HG02970 (cell line): Measurements from ENCODE around the gene CELF5.
"Not testable (repeated sequence)": the region's sequence is repeated elsewhere in the genome, so short reads cannot be mapped to it uniquely, and the experiment has no call there.

Source experiments
- ATAC-seq: cut with Tn5 transposase; IDR thresholded peaks from one replicate; pipeline ENCODE4 v1.9.1; 2021; ENCODE audit warnings: mild to moderate bottlenecking, moderate library complexity, moderate number of reproducible peaks; ENCODE audit not compliant: unreplicated experiment, low FRiP score

Gene CELF5

GRCh38 chr19:3335431-3336350 is 111.2 kb downstream of the CELF5 start:
- no peak for ATAC-seq

GRCh38 chr19:3336351-3336679 is 111.9 kb downstream of the CELF5 start:
- ATAC-seq, result no peak

GRCh38 chr19:3336680-3337523 is 112.4 kb downstream of the CELF5 start:
- no peak for ATAC-seq

- no peak for ATAC-seq
These were observed 114.2 kb downstream of the CELF5 start for GRCh38 chr19:3338541-3339181.

- no peak for ATAC-seq
These were observed 115.9 kb downstream of the CELF5 start for GRCh38 chr19:3340340-3340739.

GRCh38 chr19:3342246-3342645 is 117.8 kb downstream of the CELF5 start:
- ATAC-seq, result no peak

GRCh38 chr19:3342962-3343361 is 118.5 kb downstream of the CELF5 start:
- ATAC-seq, result not testable (repeated sequence)

- ATAC-seq, result no peak
These were observed 119.4 kb downstream of the CELF5 start for GRCh38 chr19:3343619-3344502.

- ATAC-seq, result no peak
These were observed 120.4 kb downstream of the CELF5 start for GRCh38 chr19:3344608-3345598.

- no peak for ATAC-seq
These were observed 121.5 kb downstream of the CELF5 start for GRCh38 chr19:3345850-3346460.
